ENCODE data around the gene AKT1S1. TPM values are rescaled to one million over a fixed set of nuclear protein-coding genes. Genes with fewer than 3 reads are reported as not detected.

Gene AKT1S1
- total RNA-seq, 4 donors from 2014 or later = 5.5 to 20.3 (median 9.1) TPM

- no peak for TF ChIP-seq CTCF (IDR thresholded peaks at IDR 0.05; ENCODE audit: low read depth)
These were observed 7.5 kb downstream of the AKT1S1 start for GRCh38 chr19:49869484-49870308.

- no peak for TF ChIP-seq CTCF (IDR thresholded peaks at IDR 0.05; ENCODE audit: low read depth)
These were observed 8.1 kb downstream of the AKT1S1 start for GRCh38 chr19:49869009-49869483.

GRCh38 chr19:49866933-49867782 is 10.0 kb downstream of the AKT1S1 start, which contains the start of gene PNKP:
Gene PNKP, minus strand, starts transcription at chr19:49867576. Its CDS starts 372 bp downstream, at chr19:49867204.
- no peak for TF ChIP-seq CTCF (IDR thresholded peaks at IDR 0.05; ENCODE audit: low read depth)

GRCh38 chr19:49864890-49865289 is 12.3 kb downstream of the AKT1S1 start:
- TF ChIP-seq CTCF (IDR thresholded peaks at IDR 0.05; ENCODE audit: low read depth) = no peak

GRCh38 chr19:49863935-49864320 is 13.2 kb downstream of the AKT1S1 start:
- no peak for TF ChIP-seq CTCF (IDR thresholded peaks at IDR 0.05; ENCODE audit: low read depth)

GRCh38 chr19:49863254-49863934 is 13.8 kb downstream of the AKT1S1 start:
- no peak for TF ChIP-seq CTCF (IDR thresholded peaks at IDR 0.05; ENCODE audit: low read depth)
